A673 (cell line): ENCODE results near the gene BBS12. TPM values are rescaled to one million over a fixed set of nuclear protein-coding genes. Genes with fewer than 3 reads are reported as not detected.

Experiments
- BruUV-seq: library from RNA; stranded (reverse); fragments of 400-500 nt; replicated peaks from 2 replicates; lab custom pipeline; 2021; lab: Mats Ljungman, UMichigan
- CTCF ChIA-PET: fragments of 300-600 bp; sonication (Branson Sonifier 250); formaldehyde crosslinking; loops from one replicate; lab custom pipeline; 2022; ENCODE audit warnings: antibody characterized with exemption; lab: Charles Lee
- POLR2A ChIA-PET: fragments of 300-600 bp; sonication (Branson Sonifier 250); formaldehyde crosslinking; loops from one replicate; lab custom pipeline; 2022; ENCODE audit warnings: antibody characterized with exemption; ENCODE audit not compliant: low non-redundant PET; lab: Charles Lee
- DNase-seq: peaks from one replicate; pipeline ENCODE4 v3.0.0-alpha.2; 2015; ENCODE audit warnings: low spot score
- H3K27ac ChIP-seq: fragments of 200-600 bp; sonication (generic); 2 replicates; pipeline ENCODE4 v1.5.1; 2016; ENCODE audit warnings: mixed run types, low read depth, mild to moderate bottlenecking, mixed read lengths, antibody characterized with exemption, low read length; ENCODE audit not compliant: poor library complexity, severe bottlenecking
- H3K27me3 ChIP-seq: fragments of 200-600 bp; sonication (generic); replicated peaks from 2 replicates; pipeline ENCODE4 v1.6.1; 2017; ENCODE audit warnings: mixed run types, low read depth, mild to moderate bottlenecking, mixed read lengths, antibody characterized with exemption, low read length; ENCODE audit not compliant: insufficient read depth, poor library complexity
- H3K36me3 ChIP-seq: fragments of 200-600 bp; sonication (generic); 2 replicates; pipeline ENCODE4 v1.6.1; 2016; ENCODE audit warnings: mixed run types, mild to moderate bottlenecking, mixed read lengths, antibody characterized with exemption, low read length; ENCODE audit not compliant: insufficient read depth, poor library complexity, severe bottlenecking
- H3K4me1 ChIP-seq: fragments of 200-600 bp; sonication (generic); 2 replicates; pipeline ENCODE4 v1.6.1; 2017; ENCODE audit warnings: mixed run types, mild to moderate bottlenecking, mixed read lengths, antibody characterized with exemption, low read length; ENCODE audit not compliant: insufficient read depth, poor library complexity, severe bottlenecking
- H3K4me3 ChIP-seq: fragments of 200-600 bp; sonication (generic); 2 replicates; pipeline ENCODE4 v1.5.1; 2016; ENCODE audit warnings: low read depth, mixed run types, mild to moderate bottlenecking, mixed read lengths, low read length; ENCODE audit not compliant: poor library complexity, severe bottlenecking
- H3K9me3 ChIP-seq: fragments of 200-600 bp; sonication (generic); 2 replicates; pipeline ENCODE4 v1.6.1; 2016; ENCODE audit warnings: mixed run types, low read depth, mild to moderate bottlenecking, mixed read lengths, antibody characterized with exemption, low read length; ENCODE audit not compliant: poor library complexity, severe bottlenecking
- EZH2 ChIP-seq: fragments of 200-600 bp; sonication (generic); IDR thresholded peaks from 2 replicates; pipeline ENCODE4 v1.6.1; 2017; ENCODE audit warnings: borderline replicate concordance, low read depth, mild to moderate bottlenecking, mixed read lengths, antibody characterized with exemption, low read length; ENCODE audit not compliant: poor library complexity, severe bottlenecking
- intact Hi-C: fragments of 100-400 bp; cut with micrococcal nuclease; formaldehyde crosslinking; loops from one replicate; pipeline ENCODE4 v1.10.0; 2022; ENCODE audit not compliant: unreplicated experiment
- total RNA-seq: library from RNA; stranded (reverse); gene quantifications from 2 replicates; pipeline ENCODE4 v1.2.3, GENCODE V29; 2021
- TF ChIP-seq, protein P1 (sequence below): fragments of 300-800, 200-600 bp; sonication (generic); conservative IDR thresholded peaks from 2 replicates; pipeline ENCODE4 v1.5.1; 2017; ENCODE audit warnings: low read depth, mild to moderate bottlenecking, antibody characterized with exemption, low read length, moderate library complexity, mixed read lengths

The BBS12 gene
- total RNA-seq, 1 experiment from 2014 or later: 1.9 TPM

- H3K4me1 ChIP-seq: no peaks in the 10 kb centered on the region
- H3K27me3 ChIP-seq: no peaks in the 10 kb centered on the region
- no peaks in the 10 kb centered on the region for H3K9me3 ChIP-seq
- no peak for DNase-seq
- no peak overlapping the region for H3K27ac ChIP-seq
- H3K36me3 ChIP-seq: no peaks in the 10 kb centered on the region
- no TSS peak for BruUV-seq
- no peak overlapping the region for H3K4me3 ChIP-seq
- intact Hi-C loops: no loop called here
- POLR2A ChIA-PET: no interaction called here
- no peak for TF ChIP-seq EZH2
- TF ChIP-seq, protein P1, sequence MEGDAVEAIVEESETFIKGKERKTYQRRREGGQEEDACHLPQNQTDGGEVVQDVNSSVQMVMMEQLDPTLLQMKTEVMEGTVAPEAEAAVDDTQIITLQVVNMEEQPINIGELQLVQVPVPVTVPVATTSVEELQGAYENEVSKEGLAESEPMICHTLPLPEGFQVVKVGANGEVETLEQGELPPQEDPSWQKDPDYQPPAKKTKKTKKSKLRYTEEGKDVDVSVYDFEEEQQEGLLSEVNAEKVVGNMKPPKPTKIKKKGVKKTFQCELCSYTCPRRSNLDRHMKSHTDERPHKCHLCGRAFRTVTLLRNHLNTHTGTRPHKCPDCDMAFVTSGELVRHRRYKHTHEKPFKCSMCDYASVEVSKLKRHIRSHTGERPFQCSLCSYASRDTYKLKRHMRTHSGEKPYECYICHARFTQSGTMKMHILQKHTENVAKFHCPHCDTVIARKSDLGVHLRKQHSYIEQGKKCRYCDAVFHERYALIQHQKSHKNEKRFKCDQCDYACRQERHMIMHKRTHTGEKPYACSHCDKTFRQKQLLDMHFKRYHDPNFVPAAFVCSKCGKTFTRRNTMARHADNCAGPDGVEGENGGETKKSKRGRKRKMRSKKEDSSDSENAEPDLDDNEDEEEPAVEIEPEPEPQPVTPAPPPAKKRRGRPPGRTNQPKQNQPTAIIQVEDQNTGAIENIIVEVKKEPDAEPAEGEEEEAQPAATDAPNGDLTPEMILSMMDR: no peak
- CTCF ChIA-PET: no interaction called here
These were observed 11.7 kb downstream of the BBS12 start for GRCh38 chr4:122744229-122744628.

- no peaks in the 10 kb centered on the region for H3K36me3 ChIP-seq
- BruUV-seq: no TSS peak
- H3K27ac ChIP-seq: no peak overlapping the region
- CTCF ChIA-PET: no interaction called here
- no peaks in the 10 kb centered on the region for H3K27me3 ChIP-seq
- no peak for DNase-seq
- TF ChIP-seq EZH2: no peak
- TF ChIP-seq, protein P1: no peak
- H3K4me1 ChIP-seq: no peaks in the 10 kb centered on the region
- POLR2A ChIA-PET: no interaction called here
- intact Hi-C loops: no loop called here
- no peaks in the 10 kb centered on the region for H3K9me3 ChIP-seq
- H3K4me3 ChIP-seq: no peak overlapping the region
These were observed 14.0 kb downstream of the BBS12 start for GRCh38 chr4:122746485-122746965.

GRCh38 chr4:122747068-122747467 lies 14.6 kb downstream of the BBS12 start:
- H3K27ac ChIP-seq: no peak overlapping the region
- no peaks in the 10 kb centered on the region for H3K9me3 ChIP-seq
- ChIA-PET CTCF (no interaction called here), POLR2A (no interaction called here)
- H3K27me3 ChIP-seq: no peaks in the 10 kb centered on the region
- no peaks in the 10 kb centered on the region for H3K36me3 ChIP-seq
- intact Hi-C loops: no loop called here
- no peak for DNase-seq
- no peak overlapping the region for H3K4me3 ChIP-seq
- TF ChIP-seq, protein P1: no peak
- TF ChIP-seq EZH2: no peak
- H3K4me1 ChIP-seq: no peaks in the 10 kb centered on the region
- BruUV-seq: no TSS peak
